BLaER1 (cell line): ENCODE data around the gene OR13J1.

Source experiments
- H3K27ac ChIP-seq: shearing (Covaris generic); formaldehyde crosslinking; 2 replicates; pipeline ENCODE4 v1.8.1; 2022
- H3K27me3 ChIP-seq: shearing (Covaris generic); formaldehyde crosslinking; 2 replicates; pipeline ENCODE4 v1.8.1; 2022
- H3K36me3 ChIP-seq: shearing (Covaris generic); formaldehyde crosslinking; 2 replicates; pipeline ENCODE4 v1.8.1; 2022
- H3K4me1 ChIP-seq: shearing (Covaris generic); formaldehyde crosslinking; 2 replicates; pipeline ENCODE4 v1.8.1; 2022
- H3K4me2 ChIP-seq: shearing (Covaris generic); formaldehyde crosslinking; 2 replicates; pipeline ENCODE4 v1.8.1; 2022
- H3K4me3 ChIP-seq: shearing (Covaris generic); formaldehyde crosslinking; 2 replicates; pipeline ENCODE4 v1.8.1; 2022
- H3K9ac ChIP-seq: shearing (Covaris generic); formaldehyde crosslinking; 2 replicates; pipeline ENCODE4 v1.8.1; 2022
- H3K9me3 ChIP-seq: shearing (Covaris generic); formaldehyde crosslinking; 2 replicates; pipeline ENCODE4 v1.8.1; 2022
- H4K20me1 ChIP-seq: shearing (Covaris generic); formaldehyde crosslinking; 2 replicates; pipeline ENCODE4 v1.8.1; 2022
- Cebpa-rat ChIP-seq: shearing (Covaris generic); IDR thresholded peaks from 2 replicates; pipeline ENCODE4 v1.8.1; 2022

The OR13J1 gene

GRCh38 chr9:35847792-35848572, 22.2 kb downstream of the OR13J1 start:
- Histone ChIP-seq H4K20me1 (peaks cover 13% of the 10 kb centered on the region), H3K36me3 (peaks cover 5% of the 10 kb centered on the region; the same call in 1 of the 2 replicates), H3K9ac (no peak overlapping the region; the same call in 1 of the 2 replicates), H3K27ac (peak overlapping the region; percentile 50), H3K4me1 (peaks cover 66% of the 10 kb centered on the region), H3K4me2 (peak overlapping the region; percentile 71), H3K4me3 (no peak overlapping the region), H3K9me3 (no peaks in the 10 kb centered on the region), H3K27me3 (no peaks in the 10 kb centered on the region)
- no peak for TF ChIP-seq Cebpa-rat

GRCh38 chr9:35845824-35846771, 24.1 kb downstream of the OR13J1 start:
- H3K27me3 ChIP-seq: no peaks in the 10 kb centered on the region
- H3K9me3 ChIP-seq: no peaks in the 10 kb centered on the region
- no peak for TF ChIP-seq Cebpa-rat
- no peak overlapping the region for H3K9ac ChIP-seq
- peak overlapping the region; percentile 71 for H3K4me2 ChIP-seq
- peaks cover 13% of the 10 kb centered on the region for H4K20me1 ChIP-seq
- no peak overlapping the region for H3K4me3 ChIP-seq
- H3K27ac ChIP-seq: 0 out of 2 replicates have a peak overlapping the region, but pooled peaks have one; percentile 8
- H3K4me1 ChIP-seq: peaks cover 77% of the 10 kb centered on the region
- H3K36me3 ChIP-seq: peaks cover 5% of the 10 kb centered on the region; the same call in 1 of the 2 replicates

- Histone ChIP-seq H3K9me3 (no peaks in the 10 kb centered on the region), H3K9ac (no peak overlapping the region), H3K4me2 (peak overlapping the region; percentile 71), H3K36me3 (peaks cover 5% of the 10 kb centered on the region; the same call in 1 of the 2 replicates), H3K27ac (no peak overlapping the region), H3K4me1 (peaks cover 91% of the 10 kb centered on the region), H4K20me1 (peaks cover 13% of the 10 kb centered on the region), H3K27me3 (no peaks in the 10 kb centered on the region), H3K4me3 (no peak overlapping the region)
- no peak for TF ChIP-seq Cebpa-rat
These were observed 25.5 kb downstream of the OR13J1 start for GRCh38 chr9:35844628-35845270.

GRCh38 chr9:35842795-35843194, 27.4 kb downstream of the OR13J1 start:
- H3K4me2 ChIP-seq: peak overlapping the region; percentile 79
- no peak overlapping the region for H3K4me3 ChIP-seq
- TF ChIP-seq Cebpa-rat: no peak
- peaks cover 79% of the 10 kb centered on the region for H3K4me1 ChIP-seq
- H3K27me3 ChIP-seq: no peaks in the 10 kb centered on the region
- no peaks in the 10 kb centered on the region for H3K9me3 ChIP-seq
- peaks cover 5% of the 10 kb centered on the region; the same call in 1 of the 2 replicates for H3K36me3 ChIP-seq
- peaks cover 13% of the 10 kb centered on the region for H4K20me1 ChIP-seq
- H3K27ac ChIP-seq: no peak overlapping the region
- H3K9ac ChIP-seq: no peak overlapping the region

- H3K4me2 ChIP-seq: peak overlapping the region; percentile 79
- peaks cover 13% of the 10 kb centered on the region for H4K20me1 ChIP-seq
- H3K27me3 ChIP-seq: no peaks in the 10 kb centered on the region
- no peak overlapping the region for H3K4me3 ChIP-seq
- peaks cover 2% of the 10 kb centered on the region; the same call in 1 of the 2 replicates for H3K36me3 ChIP-seq
- no peaks in the 10 kb centered on the region for H3K9me3 ChIP-seq
- H3K9ac ChIP-seq: no peak overlapping the region
- H3K4me1 ChIP-seq: peaks cover 73% of the 10 kb centered on the region
- no peak for TF ChIP-seq Cebpa-rat
- H3K27ac ChIP-seq: no peak overlapping the region; the same call in 1 of the 2 replicates
These were observed 28.0 kb downstream of the OR13J1 start for GRCh38 chr9:35842020-35842745.

GRCh38 chr9:35841645-35841900, 28.6 kb downstream of the OR13J1 start:
- H3K4me1 ChIP-seq: peaks cover 67% of the 10 kb centered on the region
- H3K36me3 ChIP-seq: no peaks in the 10 kb centered on the region; the same call in 1 of the 2 replicates
- H3K4me3 ChIP-seq: no peak overlapping the region
- H3K9me3 ChIP-seq: no peaks in the 10 kb centered on the region
- no peaks in the 10 kb centered on the region for H3K27me3 ChIP-seq
- peak overlapping the region; percentile 50; the same call in 1 of the 2 replicates for H3K27ac ChIP-seq
- TF ChIP-seq Cebpa-rat: no peak
- peak overlapping the region; percentile 49; the same call in 1 of the 2 replicates for H3K9ac ChIP-seq
- peaks cover 13% of the 10 kb centered on the region for H4K20me1 ChIP-seq
- peak overlapping the region; percentile 79 for H3K4me2 ChIP-seq

GRCh38 chr9:35840881-35841644, 29.1 kb downstream of the OR13J1 start:
- H3K4me2 ChIP-seq: peak overlapping the region; percentile 79
- TF ChIP-seq Cebpa-rat: no peak
- no peak overlapping the region for H3K4me3 ChIP-seq
- H4K20me1 ChIP-seq: peaks cover 13% of the 10 kb centered on the region
- peak overlapping the region; percentile 49; the same call in 1 of the 2 replicates for H3K9ac ChIP-seq
- H3K9me3 ChIP-seq: no peaks in the 10 kb centered on the region
- no peaks in the 10 kb centered on the region for H3K27me3 ChIP-seq
- peaks cover under 1% of the 10 kb centered on the region; the same call in 1 of the 2 replicates for H3K36me3 ChIP-seq
- peak overlapping the region; percentile 50 for H3K27ac ChIP-seq
- peaks cover 62% of the 10 kb centered on the region for H3K4me1 ChIP-seq

GRCh38 chr9:35839926-35840325, 30.3 kb downstream of the OR13J1 start:
- no peak overlapping the region for H3K9ac ChIP-seq
- peaks cover 7% of the 10 kb centered on the region; the same call in 1 of the 2 replicates for H4K20me1 ChIP-seq
- no peak for TF ChIP-seq Cebpa-rat
- no peak overlapping the region for H3K4me3 ChIP-seq
- peak overlapping the region; percentile 79; the same call in 1 of the 2 replicates for H3K4me2 ChIP-seq
- no peaks in the 10 kb centered on the region for H3K27me3 ChIP-seq
- no peaks in the 10 kb centered on the region for H3K9me3 ChIP-seq
- H3K36me3 ChIP-seq: peaks cover 12% of the 10 kb centered on the region; the same call in 1 of the 2 replicates
- peaks cover 52% of the 10 kb centered on the region for H3K4me1 ChIP-seq
- no peak overlapping the region for H3K27ac ChIP-seq
